ENCODE results near the gene SCUBE1.

DNA sequence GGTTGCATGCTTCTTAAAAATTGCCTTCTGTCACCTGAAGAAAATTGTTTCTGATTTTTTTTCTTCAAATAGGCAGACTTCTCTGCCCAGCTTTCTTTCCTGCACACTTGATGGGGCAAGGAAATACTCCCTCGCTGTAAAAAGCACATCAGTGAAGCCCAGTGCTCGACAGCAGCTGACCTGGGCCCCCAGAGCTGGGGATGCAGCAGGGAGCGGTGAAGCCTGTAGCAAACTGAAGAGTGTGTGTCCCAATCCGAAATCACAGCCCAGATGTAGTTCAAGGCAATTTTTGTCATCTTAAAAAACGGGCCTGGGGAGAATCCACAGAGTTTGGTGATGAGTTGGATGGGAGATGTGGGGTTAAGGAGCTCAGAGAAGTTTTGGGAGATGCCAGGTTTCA, 41.7 kb upstream of the SCUBE1 start:
- TF ChIP-seq CTCF (IDR thresholded peaks at IDR 0.05) (no peak), POLR2AphosphoS5 (IDR thresholded peaks at IDR 0.05) (no peak)
